Tibial nerve (tissue), 4 donors: Measurements from ENCODE around the gene WASHC4. TPM values are rescaled to one million over a fixed set of nuclear protein-coding genes. Genes with fewer than 3 reads are reported as not detected.

ENCODE experiments used
- DNase-seq, 2 donors: peaks; one replicate each; pipeline ENCODE4 v3.0.0-alpha.2; 2019; ENCODE audit warnings: low spot score in 2 of 2
- H3K27ac ChIP-seq, 4 donors: fragments of 200-600 bp; sonication (generic) in 3 of 4; one replicate each; pipeline ENCODE4 v1.5.1; 2017 to 2019; ENCODE audit warnings: mild to moderate bottlenecking in 1 of 4
- H3K27me3 ChIP-seq, 2 donors: fragments of 200-600 bp; sonication (generic) in 1 of 2; one replicate each; pipeline versions ENCODE4 v1.5.1 to v1.6.0; 2017 to 2019
- H3K36me3 ChIP-seq, 3 donors: fragments of 200-600 bp; sonication (generic); one replicate each; pipeline ENCODE4 v1.5.1; 2018 to 2019
- H3K4me1 ChIP-seq, 4 donors: fragments of 200-600 bp; sonication (generic) in 3 of 4; one replicate each; pipeline ENCODE4 v1.5.1; 2017 to 2019
- H3K4me3 ChIP-seq, 4 donors: fragments of 200-600 bp; sonication (generic) in 3 of 4; one replicate each; pipeline ENCODE4 v1.5.1; 2017 to 2019; ENCODE audit warnings: mild to moderate bottlenecking in 1 of 4, moderate library complexity in 1 of 4
- H3K9me3 ChIP-seq, 4 donors: fragments of 200-600 bp; sonication (generic) in 3 of 4; one replicate each; pipeline ENCODE4 v1.5.1; 2017 to 2019
- CTCF ChIP-seq, 5 experiments: fragments of 200-600 bp in 3 of 5; fragments of 450-650 bp in 2 of 5; sonication (generic) in 3 of 5; IDR thresholded peaks; one replicate each; pipeline ENCODE4 v1.5.1; 2016 to 2019; ENCODE audit warnings: antibody characterized with exemption in 5 of 5, mild to moderate bottlenecking in 3 of 5, moderate library complexity in 2 of 5
- EP300 ChIP-seq, 2 donors: sonication (generic); formaldehyde crosslinking; IDR thresholded peaks; one replicate each; pipeline ENCODE4 v1.6.1; 2017; ENCODE audit warnings: antibody characterized with exemption in 2 of 2, mild to moderate bottlenecking in 1 of 2
- POLR2A ChIP-seq, 2 donors: fragments of 450-650 bp; IDR thresholded peaks; one replicate each; pipeline ENCODE4 v1.6.1; 2017; ENCODE audit warnings: antibody characterized with exemption in 2 of 2, mild to moderate bottlenecking in 2 of 2, moderate library complexity in 2 of 2
- whole genome bisulfite sequencing, 2 donors: methylation state at CpG; one replicate each; pipeline ENCODE4 v1.1.5; 2018; 5-methylcytosine and 5-hydroxymethylcytosine counted together
- total RNA-seq, 4 donors: library from RNA; depleted of rRNA; stranded (reverse); fragments of >200 nt; gene quantifications; one replicate each; pipeline ENCODE4 v1.1.0, GENCODE V29; 2016

Gene WASHC4
- total RNA-seq, 4 donors from 2014 or later = 60.9 to 119 (median 79.9) TPM

- Histone ChIP-seq H3K4me1 (peaks cover 0 to 11% (median 0%) of the 10 kb centered on the region in 4 donors), H3K9me3 (no peaks in the 10 kb centered on the region), H3K4me3 (no peak overlapping the region), H3K27ac (no peak overlapping the region), H3K36me3 (peaks cover 0 to 58% (median 2%) of the 10 kb centered on the region in 3 donors), H3K27me3 (no peaks in the 10 kb centered on the region)
- TF ChIP-seq CTCF (IDR thresholded peaks at IDR 0.05) = no peak
- no peak for TF ChIP-seq EP300 (IDR thresholded peaks at IDR 0.05)
- TF ChIP-seq POLR2A (IDR thresholded peaks at IDR 0.05) = no peak
- WGBS, 2 donors = 86 to 88% methylated on average over 6 of the region's 6 CpGs
- DNase-seq = no peak
Measured at GRCh38 chr12:105141320-105141922, 33.9 kb downstream of the WASHC4 start.

- DNase-seq = no peak
- TF ChIP-seq EP300 (IDR thresholded peaks at IDR 0.05) (no peak), POLR2A (IDR thresholded peaks at IDR 0.05) (no peak), CTCF (IDR thresholded peaks at IDR 0.05) (no peak)
- Histone ChIP-seq H3K9me3 (no peaks in the 10 kb centered on the region), H3K27ac (no peak overlapping the region), H3K36me3 (peaks cover 2 to 58% (median 5%) of the 10 kb centered on the region in 3 donors), H3K4me3 (no peak overlapping the region), H3K4me1 (peaks cover 0 to 11% (median 0%) of the 10 kb centered on the region in 4 donors), H3K27me3 (no peaks in the 10 kb centered on the region)
- 78 to 79% methylated on average over 3 of the region's 3 CpGs for WGBS, 2 donors
Measured at GRCh38 chr12:105142259-105142658, 34.7 kb downstream of the WASHC4 start.

DNA sequence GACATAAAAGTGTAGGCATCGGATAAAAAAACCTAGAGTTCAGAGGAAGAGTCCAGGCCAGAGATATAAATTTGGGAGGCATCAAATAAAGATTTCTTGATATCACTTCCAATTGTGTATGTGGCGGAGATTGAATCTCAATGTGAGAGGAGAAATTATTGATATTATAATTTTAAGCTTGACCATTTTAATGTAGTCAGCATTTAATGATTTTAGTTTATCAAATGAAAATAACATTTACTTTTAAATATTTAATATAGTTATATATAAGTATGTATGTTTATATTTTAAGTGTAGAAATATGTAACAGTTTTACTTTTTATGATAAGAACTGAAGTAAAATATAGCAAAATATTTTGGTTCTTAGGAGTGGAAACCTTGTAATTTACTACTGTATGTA is 48.7 kb downstream of the WASHC4 start:
- Histone ChIP-seq H3K4me1 (no peaks in the 10 kb centered on the region), H3K27ac (no peak overlapping the region), H3K9me3 (no peaks in the 10 kb centered on the region), H3K4me3 (no peak overlapping the region), H3K27me3 (no peaks in the 10 kb centered on the region), H3K36me3 (peaks cover 0 to 83% (median 0%) of the 10 kb centered on the region in 3 donors)
- TF ChIP-seq CTCF (IDR thresholded peaks at IDR 0.05) (no peak), EP300 (IDR thresholded peaks at IDR 0.05) (no peak), POLR2A (IDR thresholded peaks at IDR 0.05) (no peak)
- DNase-seq = no peak
- WGBS, 2 donors = 98 to 99% methylated on average over 2 of the region's 2 CpGs

- DNase-seq = no peak
- no peaks in the 10 kb centered on the region for H3K27me3 ChIP-seq
- TF ChIP-seq CTCF (IDR thresholded peaks at IDR 0.05) (no peak), EP300 (IDR thresholded peaks at IDR 0.05) (no peak), POLR2A (IDR thresholded peaks at IDR 0.05) (no peak)
- H3K4me3 ChIP-seq = no peak overlapping the region
- 90 to 91% methylated on average over 3 of the region's 3 CpGs for WGBS, 2 donors
- H3K9me3 ChIP-seq = no peaks in the 10 kb centered on the region
- no peak overlapping the region for H3K27ac ChIP-seq
- no peaks in the 10 kb centered on the region for H3K4me1 ChIP-seq
- H3K36me3 ChIP-seq = peaks cover 0 to 82% (median 0%) of the 10 kb centered on the region in 3 donors
Measured at GRCh38 chr12:105157606-105158005, 50.1 kb downstream of the WASHC4 start.

DNA sequence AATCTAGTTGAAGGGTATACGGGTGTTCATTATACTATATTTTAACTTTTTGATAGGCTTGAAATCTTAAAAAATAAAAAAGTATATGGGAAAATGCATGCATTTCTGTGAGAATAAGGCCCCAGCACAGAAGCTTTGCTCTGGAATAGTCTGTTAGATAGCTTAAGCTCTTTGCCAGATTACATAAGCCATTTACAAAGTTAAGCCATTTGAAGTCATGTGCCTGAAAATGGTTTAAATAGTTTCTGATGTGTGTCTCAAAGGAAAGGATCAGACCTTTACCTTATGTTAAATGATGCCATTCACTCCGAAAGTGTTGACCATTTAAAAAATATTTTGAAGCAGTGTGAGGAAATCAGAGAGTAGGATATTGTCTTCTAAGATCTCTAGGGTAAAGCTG is 51.3 kb downstream of the WASHC4 start:
- Histone ChIP-seq H3K36me3 (peaks cover 0 to 84% (median 5%) of the 10 kb centered on the region in 3 donors), H3K4me3 (no peak overlapping the region), H3K27me3 (no peaks in the 10 kb centered on the region), H3K27ac (no peak overlapping the region), H3K9me3 (no peaks in the 10 kb centered on the region), H3K4me1 (no peaks in the 10 kb centered on the region)
- no peak for DNase-seq
- 82 to 86% methylated on average over 2 of the region's 2 CpGs for WGBS, 2 donors
- no peak for TF ChIP-seq POLR2A (IDR thresholded peaks at IDR 0.05)
- TF ChIP-seq CTCF (IDR thresholded peaks at IDR 0.05) = no peak
- TF ChIP-seq EP300 (IDR thresholded peaks at IDR 0.05) = no peak
